ENCODE measurements around the gene FBXL15.

DNA sequence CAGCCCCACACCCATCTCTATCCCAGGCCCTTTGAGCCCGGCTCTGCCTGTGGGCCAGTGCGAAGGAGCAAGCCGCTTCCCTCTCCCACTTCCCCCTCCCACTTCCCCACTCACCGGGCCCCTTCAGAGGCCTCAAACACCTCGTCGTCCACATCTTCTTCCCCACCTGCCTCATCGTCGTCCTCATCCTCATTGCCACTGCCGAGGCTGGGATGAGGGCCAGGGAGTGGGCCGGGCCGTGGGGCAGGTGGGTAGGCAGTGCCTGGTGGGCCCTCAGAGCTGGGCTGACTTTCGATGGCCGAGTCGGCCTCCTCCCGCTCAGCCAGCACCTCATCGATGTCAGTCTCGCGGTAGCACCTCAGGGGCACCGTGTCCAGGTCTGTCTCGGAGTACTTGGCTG, 5.9 kb upstream of the FBXL15 start:
- TF ChIP-seq EZH2 (IDR thresholded peaks at IDR 0.05; ENCODE audit: insufficient read depth, poor library complexity, severe bottlenecking) (no peak), EZH2phosphoT487 (IDR thresholded peaks at IDR 0.05; ENCODE audit: insufficient read depth, low read depth) (no peak)
